ENCODE data around the gene HBP1. TPM values are rescaled to one million over a fixed set of nuclear protein-coding genes. Genes with fewer than 3 reads are reported as not detected.

HBP1 gene
- total RNA-seq, 1 experiment from 2014 or later: 123 TPM

GRCh38 chr7:107172276-107173032 lies 3.7 kb downstream of the HBP1 start:
- no peak for DNase-seq (ENCODE audit: low read depth, low spot score)
- in situ Hi-C loops (cut with HindIII; ENCODE audit: low pct_unique_long_range_greater_than_20kb, low sequenced_read_pairs): no loop called here

DNA sequence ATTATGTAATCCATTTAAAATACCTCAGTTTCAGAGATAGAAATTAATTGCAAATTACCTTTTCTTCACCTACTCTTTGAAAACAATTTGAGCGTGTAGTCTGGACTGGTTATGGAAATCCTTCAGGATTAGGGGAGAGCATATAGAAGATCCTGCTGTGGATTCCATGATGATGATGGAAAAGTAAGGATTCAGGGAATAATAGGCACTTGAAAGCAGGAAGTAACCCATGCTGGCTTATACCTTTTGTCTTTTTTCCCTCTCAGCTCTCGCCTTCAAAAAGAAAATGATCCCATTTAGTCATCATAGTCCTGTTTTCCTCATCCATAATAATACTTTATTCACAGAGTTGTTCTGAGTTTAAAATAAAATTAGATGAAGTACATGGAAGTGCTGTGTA lies 4.4 kb downstream of the HBP1 start:
- DNase-seq (ENCODE audit: low read depth, low spot score): peak; percentile 51
- in situ Hi-C loops (cut with HindIII; ENCODE audit: low pct_unique_long_range_greater_than_20kb, low sequenced_read_pairs): no loop called here

DNA sequence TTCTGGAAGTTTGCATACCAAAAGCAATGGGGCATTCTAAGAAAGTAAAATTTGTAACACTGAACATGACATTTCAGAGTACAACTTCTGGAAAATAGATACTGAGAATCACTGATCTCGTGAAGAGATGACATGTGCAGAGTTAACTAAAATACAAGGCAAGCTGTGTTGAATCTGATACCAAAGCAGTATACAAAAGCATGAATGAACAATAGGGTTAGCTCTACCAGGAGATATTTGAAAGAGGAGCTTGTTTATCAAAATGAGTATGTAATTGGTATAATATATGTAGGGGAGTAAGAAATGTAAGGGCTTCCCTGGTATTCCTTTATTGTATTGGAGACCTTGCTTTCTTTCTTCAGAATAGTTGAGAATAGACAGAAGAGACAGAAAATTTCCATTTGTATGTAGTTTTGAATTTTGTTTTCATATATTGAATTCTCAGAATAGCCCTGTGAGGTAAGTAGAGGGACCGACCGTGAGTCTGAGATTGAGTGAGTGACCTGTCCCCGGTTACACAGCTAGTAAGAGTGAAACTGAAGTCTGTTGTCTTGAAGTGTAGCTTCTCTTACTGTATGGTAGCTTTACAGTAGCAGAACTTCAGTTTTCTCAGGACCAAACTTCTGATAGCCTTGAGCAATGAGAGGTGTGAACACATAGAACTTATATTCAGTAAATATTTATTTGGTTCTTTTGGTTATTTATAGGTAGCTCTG lies 5.0 kb downstream of the HBP1 start:
- DNase-seq (ENCODE audit: low read depth, low spot score): peak; percentile 93
- in situ Hi-C loops (cut with HindIII; ENCODE audit: low pct_unique_long_range_greater_than_20kb, low sequenced_read_pairs): no loop called here

DNA sequence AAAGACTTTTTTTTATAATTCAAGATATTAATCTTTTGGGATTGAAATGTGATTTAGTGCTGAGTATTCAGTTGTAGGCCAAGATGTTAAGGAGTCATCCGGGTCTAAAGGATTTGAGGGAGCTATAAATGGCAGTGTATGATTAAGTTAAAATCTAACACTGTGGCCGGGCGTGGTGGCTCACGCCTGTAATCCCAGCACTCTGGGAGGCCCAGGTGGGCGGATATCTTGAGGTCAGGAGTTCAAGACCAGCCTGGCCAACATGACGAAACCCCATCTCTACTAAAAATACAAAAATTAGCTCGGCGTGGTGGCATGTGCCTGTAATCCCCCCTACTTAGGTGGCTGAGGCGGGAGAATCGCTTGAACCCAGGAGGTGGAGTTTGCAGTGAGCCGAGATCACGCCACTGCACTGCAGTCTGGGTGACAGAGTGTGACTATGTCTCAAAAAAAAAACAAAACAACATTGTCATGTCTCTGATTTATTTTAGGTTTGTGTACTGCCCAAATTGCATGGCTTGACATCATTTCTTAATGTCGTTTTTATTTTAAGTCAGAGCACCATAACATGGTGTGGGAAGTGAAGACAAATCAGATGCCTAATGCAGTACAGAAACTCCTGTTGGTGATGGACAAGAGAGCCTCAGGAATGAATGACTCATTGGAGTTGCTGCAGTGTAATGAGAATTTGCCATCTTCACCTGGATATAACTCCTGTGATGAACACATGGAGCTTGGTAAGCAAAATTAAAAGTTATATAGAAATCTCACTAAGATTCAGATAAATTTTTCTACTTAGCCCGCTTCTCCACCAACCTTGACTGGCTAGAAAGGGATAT lies 10.7 kb downstream of the HBP1 start:
- DNase-seq (ENCODE audit: low read depth, low spot score): no peak
- in situ Hi-C loops (cut with HindIII; ENCODE audit: low pct_unique_long_range_greater_than_20kb, low sequenced_read_pairs): loop anchor here (25.0 kb wide), 1 partner anchor 533 kb away; no protein-coding TSS in a partner anchor

DNA sequence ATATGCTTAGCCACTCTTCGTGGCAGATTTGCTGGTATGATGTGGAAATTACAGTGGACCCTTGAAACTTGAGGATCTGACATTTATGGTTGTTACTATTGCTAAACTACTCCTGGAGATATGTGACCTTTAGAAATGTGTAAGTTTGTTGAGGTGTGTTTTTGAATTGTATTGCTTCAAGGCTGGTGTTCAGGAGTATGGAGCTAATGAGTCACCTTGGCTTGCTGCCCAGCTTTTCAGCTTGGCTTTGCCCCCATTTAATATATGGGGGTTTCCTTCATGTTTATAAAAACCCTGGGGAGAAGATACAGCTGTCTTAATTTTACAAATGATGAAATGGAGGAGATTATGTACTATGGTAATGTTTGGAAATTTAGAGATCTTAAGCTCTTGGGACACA lies 11.6 kb downstream of the HBP1 start:
- no peak for DNase-seq (ENCODE audit: low read depth, low spot score)
- in situ Hi-C loops (cut with HindIII; ENCODE audit: low pct_unique_long_range_greater_than_20kb, low sequenced_read_pairs): loop anchor here (25.0 kb wide), 1 partner anchor 532 kb away; no protein-coding TSS in a partner anchor

- in situ Hi-C loops (cut with HindIII; ENCODE audit: low pct_unique_long_range_greater_than_20kb, low sequenced_read_pairs): loop anchor here (25.0 kb wide), 1 partner anchor 531 kb away; no protein-coding TSS in a partner anchor
Measured at GRCh38 chr7:107181172-107181571, 12.4 kb downstream of the HBP1 start.

DNA sequence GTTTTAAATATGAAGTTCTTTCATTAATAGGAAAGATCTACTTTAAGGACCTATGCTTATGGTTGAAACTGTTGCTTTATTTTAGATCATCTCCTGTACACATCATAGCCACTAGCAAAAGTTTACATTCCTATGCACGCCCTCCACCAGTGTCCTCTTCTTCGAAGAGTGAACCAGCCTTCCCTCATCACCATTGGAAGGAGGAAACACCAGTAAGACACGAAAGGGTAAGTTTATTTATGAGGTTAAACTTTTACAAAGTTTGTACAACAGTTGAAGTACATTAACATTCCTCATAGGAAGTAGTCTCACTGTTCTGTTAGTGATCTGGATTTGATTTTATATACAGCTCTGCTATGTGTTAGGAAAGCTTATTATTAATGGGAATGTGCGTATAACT lies 16.9 kb downstream of the HBP1 start:
- in situ Hi-C loops (cut with HindIII; ENCODE audit: low pct_unique_long_range_greater_than_20kb, low sequenced_read_pairs): loop anchor here (25.0 kb wide), 1 partner anchor 527 kb away; no protein-coding TSS in a partner anchor
- no peak for DNase-seq (ENCODE audit: low read depth, low spot score)

More at GRCh38 chr7:107181172-107181571, 12.4 kb downstream of the HBP1 start:
- no peak for DNase-seq (ENCODE audit: low read depth, low spot score)

- in situ Hi-C loops (cut with HindIII; ENCODE audit: low pct_unique_long_range_greater_than_20kb, low sequenced_read_pairs): loop anchor here (25.0 kb wide), 1 partner anchor 526 kb away; no protein-coding TSS in a partner anchor
Measured at GRCh38 chr7:107186240-107186639, 17.4 kb downstream of the HBP1 start.

GRCh38 chr7:107187774-107188173 lies 19.0 kb downstream of the HBP1 start:
- in situ Hi-C loops (cut with HindIII; ENCODE audit: low pct_unique_long_range_greater_than_20kb, low sequenced_read_pairs): loop anchor here (25.0 kb wide), 1 partner anchor 525 kb away; no protein-coding TSS in a partner anchor
- DNase-seq (ENCODE audit: low read depth, low spot score): no peak

More at GRCh38 chr7:107186240-107186639, 17.4 kb downstream of the HBP1 start:
- DNase-seq (ENCODE audit: low read depth, low spot score): no peak

DNA sequence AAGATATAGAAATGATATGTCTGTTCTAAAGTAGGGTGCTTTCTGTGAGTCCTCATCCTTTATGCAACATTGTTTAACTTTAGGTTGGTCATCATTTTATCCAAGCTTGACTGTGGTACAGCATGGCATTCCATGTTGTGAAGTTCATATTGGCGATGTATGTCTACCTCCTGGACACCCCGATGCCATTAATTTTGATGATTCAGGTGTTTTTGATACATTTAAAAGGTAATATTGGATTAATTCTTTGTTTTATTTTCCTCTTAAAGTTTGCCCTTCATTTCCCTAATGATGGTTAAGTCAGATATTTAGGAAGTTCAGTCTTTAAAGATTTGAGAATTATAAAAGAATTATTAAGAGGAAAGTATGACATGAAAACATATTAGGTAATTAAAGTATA lies 21.3 kb downstream of the HBP1 start:
- in situ Hi-C loops (cut with HindIII; ENCODE audit: low pct_unique_long_range_greater_than_20kb, low sequenced_read_pairs): loop anchor here (25.0 kb wide), 1 partner anchor 522 kb away; no protein-coding TSS in a partner anchor

DNA sequence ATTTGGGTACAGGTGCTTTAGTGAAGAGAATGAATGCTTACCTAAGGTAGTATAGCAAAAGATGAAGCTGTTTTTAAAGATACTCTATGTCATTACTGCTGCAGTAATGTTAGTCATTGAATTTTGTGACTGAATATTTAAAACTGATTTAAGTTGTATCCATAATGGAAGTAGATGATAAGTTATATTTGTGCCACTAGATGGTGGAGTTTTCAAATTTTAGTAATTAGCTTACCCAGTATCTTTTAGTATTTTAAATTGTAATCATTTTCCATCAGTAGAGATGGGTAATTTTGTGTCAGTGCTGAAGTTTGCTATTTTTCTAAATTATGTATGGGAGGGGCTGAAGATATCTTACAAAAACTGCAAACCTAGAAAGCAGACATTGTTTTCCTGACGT lies 25.2 kb downstream of the HBP1 start:
- DNase-seq (ENCODE audit: low read depth, low spot score): no peak
- in situ Hi-C loops (cut with HindIII; ENCODE audit: low pct_unique_long_range_greater_than_20kb, low sequenced_read_pairs): loop anchor here (25.0 kb wide), 1 partner anchor 518 kb away; no protein-coding TSS in a partner anchor

More for the DNA sequence above, 21.3 kb downstream of the HBP1 start:
- DNase-seq (ENCODE audit: low read depth, low spot score): no peak

GRCh38 chr7:107196834-107197610 lies 28.2 kb downstream of the HBP1 start:
- DNase-seq (ENCODE audit: low read depth, low spot score): no peak
- in situ Hi-C loops (cut with HindIII; ENCODE audit: low pct_unique_long_range_greater_than_20kb, low sequenced_read_pairs): loop anchor here (25.0 kb wide), 1 partner anchor 515 kb away; no protein-coding TSS in a partner anchor

DNA sequence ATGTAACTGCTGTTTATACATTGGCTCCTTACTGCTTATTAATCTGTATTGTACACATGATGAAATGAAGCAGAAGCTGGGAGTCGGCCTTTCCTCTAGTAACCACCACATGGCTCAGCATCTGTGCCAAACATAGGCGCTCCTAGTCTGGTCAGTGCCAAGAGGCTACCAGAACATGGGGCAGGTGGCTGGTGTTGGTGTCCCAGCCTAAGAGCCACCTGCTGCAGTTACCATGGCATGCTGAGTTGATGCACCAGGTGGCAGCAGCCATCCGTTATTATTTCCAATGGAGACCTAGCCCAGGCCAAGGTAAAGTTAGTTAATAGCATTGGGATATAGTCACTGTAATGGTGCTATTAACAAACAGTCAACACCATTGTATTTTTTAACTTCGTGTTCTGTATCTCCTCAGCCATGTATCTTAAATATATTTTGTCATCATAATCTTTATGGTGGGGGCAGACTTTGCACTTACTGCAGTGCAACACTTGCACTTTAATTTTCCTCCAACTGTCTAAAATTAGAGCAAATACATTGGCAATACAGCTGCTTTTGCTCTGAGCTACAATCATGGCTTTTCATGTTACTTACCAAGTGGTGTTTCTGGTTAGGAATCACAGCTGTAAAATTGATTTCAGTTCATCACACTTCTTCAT lies 33.1 kb downstream of the HBP1 start:
- in situ Hi-C loops (cut with HindIII; ENCODE audit: low pct_unique_long_range_greater_than_20kb, low sequenced_read_pairs): no loop called here
- DNase-seq (ENCODE audit: low read depth, low spot score): peak; percentile 76

DNA sequence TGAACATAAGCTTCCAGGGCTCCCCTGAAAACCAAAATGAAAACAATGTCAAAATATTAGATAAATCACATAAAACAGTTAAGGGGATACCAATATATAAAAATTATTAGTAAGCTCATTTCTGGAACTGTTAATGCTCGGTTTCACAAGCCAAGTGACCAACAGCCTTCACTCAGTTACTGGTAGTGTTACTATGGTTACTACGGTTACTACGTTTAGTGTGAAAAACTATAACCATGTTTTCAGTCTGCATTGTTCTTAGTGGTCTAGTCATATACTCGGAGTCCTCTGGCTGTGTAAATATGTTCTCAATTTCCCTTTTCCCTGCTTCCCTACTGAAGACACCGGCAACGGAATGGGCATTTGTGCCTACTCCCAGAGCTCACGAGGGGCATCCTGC lies 34.8 kb downstream of the HBP1 start:
- in situ Hi-C loops (cut with HindIII; ENCODE audit: low pct_unique_long_range_greater_than_20kb, low sequenced_read_pairs): no loop called here
- no peak for DNase-seq (ENCODE audit: low read depth, low spot score)

- in situ Hi-C loops (cut with HindIII; ENCODE audit: low pct_unique_long_range_greater_than_20kb, low sequenced_read_pairs): no loop called here
- no peak for DNase-seq (ENCODE audit: low read depth, low spot score)
Measured at GRCh38 chr7:107206136-107206535, 37.3 kb downstream of the HBP1 start.

GRCh38 chr7:107206706-107207105 lies 37.9 kb downstream of the HBP1 start:
- DNase-seq (ENCODE audit: low read depth, low spot score): no peak
- in situ Hi-C loops (cut with HindIII; ENCODE audit: low pct_unique_long_range_greater_than_20kb, low sequenced_read_pairs): no loop called here

All from SK-MEL-5 (cell line).